ENCODE data around the gene POU2AF1.

POU2AF1 gene

DNA sequence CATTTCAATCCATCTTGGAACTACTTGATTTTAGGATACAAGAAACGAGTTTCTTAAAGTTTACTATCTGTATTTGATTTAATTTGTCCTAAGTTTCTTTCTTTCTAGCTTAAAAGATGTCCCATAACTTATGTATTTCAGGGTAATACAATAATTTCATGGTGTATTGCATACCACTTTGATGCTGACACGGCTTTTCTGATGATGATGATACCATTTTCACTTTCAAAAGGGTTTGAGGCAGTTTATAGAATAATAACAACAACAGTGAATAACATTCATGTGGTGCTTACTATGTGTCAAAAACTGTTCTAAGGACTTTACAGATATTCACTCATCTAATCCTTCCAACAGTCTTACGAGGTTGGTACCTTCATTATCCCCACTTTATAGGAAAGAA, 33.2 kb upstream of the POU2AF1 start:
- Histone ChIP-seq H3K36me3 (ENCODE audit: control insufficient read depth, insufficient read depth, low read length) (no peaks in the 10 kb centered on the region), H3K27ac (no peak overlapping the region)

DNA sequence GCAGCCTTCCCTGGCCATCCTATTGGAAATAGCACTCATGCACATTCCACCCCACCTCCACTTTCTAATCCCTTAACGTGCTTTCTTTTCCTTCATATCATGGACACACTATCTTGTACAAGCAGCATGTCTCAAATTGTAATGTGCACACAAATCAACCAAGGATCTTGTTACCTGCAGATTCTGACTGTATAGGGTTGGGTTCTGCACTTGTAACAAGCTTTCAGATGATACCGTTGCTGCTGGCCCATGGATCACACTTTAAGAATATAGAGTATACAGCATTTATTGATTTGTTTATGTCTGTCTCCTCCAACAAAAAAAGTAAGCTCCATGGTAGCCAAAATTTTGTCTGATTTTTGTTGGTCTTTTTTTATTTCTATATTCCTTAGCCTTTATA, 32.4 kb upstream of the POU2AF1 start:
- TF ChIP-seq, protein P1, sequence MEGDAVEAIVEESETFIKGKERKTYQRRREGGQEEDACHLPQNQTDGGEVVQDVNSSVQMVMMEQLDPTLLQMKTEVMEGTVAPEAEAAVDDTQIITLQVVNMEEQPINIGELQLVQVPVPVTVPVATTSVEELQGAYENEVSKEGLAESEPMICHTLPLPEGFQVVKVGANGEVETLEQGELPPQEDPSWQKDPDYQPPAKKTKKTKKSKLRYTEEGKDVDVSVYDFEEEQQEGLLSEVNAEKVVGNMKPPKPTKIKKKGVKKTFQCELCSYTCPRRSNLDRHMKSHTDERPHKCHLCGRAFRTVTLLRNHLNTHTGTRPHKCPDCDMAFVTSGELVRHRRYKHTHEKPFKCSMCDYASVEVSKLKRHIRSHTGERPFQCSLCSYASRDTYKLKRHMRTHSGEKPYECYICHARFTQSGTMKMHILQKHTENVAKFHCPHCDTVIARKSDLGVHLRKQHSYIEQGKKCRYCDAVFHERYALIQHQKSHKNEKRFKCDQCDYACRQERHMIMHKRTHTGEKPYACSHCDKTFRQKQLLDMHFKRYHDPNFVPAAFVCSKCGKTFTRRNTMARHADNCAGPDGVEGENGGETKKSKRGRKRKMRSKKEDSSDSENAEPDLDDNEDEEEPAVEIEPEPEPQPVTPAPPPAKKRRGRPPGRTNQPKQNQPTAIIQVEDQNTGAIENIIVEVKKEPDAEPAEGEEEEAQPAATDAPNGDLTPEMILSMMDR (IDR thresholded peaks at IDR 0.05): no peak
- peaks cover 13% of the 10 kb centered on the region for H3K4me1 ChIP-seq
- H3K27me3 ChIP-seq (ENCODE audit: control insufficient read depth, insufficient read depth, low read length): no peaks in the 10 kb centered on the region
- H3K4me3 ChIP-seq (ENCODE audit: low read depth, low read length): no peak overlapping the region
- no peaks in the 10 kb centered on the region for H3K79me2 ChIP-seq
- H3K9me3 ChIP-seq (ENCODE audit: control insufficient read depth, low read length): no peaks in the 10 kb centered on the region
- no peak overlapping the region for H2AFZ ChIP-seq
- H3K36me3 ChIP-seq (ENCODE audit: control insufficient read depth, insufficient read depth, low read length): no peaks in the 10 kb centered on the region
- no peak overlapping the region for H3K27ac ChIP-seq
- H3K4me2 ChIP-seq (ENCODE audit: low read length): no peak overlapping the region
- no peak overlapping the region for H3K9ac ChIP-seq

More for the DNA sequence above, 33.2 kb upstream of the POU2AF1 start:
- Histone ChIP-seq H3K9me3 (ENCODE audit: control insufficient read depth, low read length) (no peaks in the 10 kb centered on the region), H3K4me3 (ENCODE audit: low read depth, low read length) (no peak overlapping the region), H3K9ac (no peak overlapping the region), H3K79me2 (no peaks in the 10 kb centered on the region), H3K4me1 (peaks cover 18% of the 10 kb centered on the region), H2AFZ (no peak overlapping the region), H3K27me3 (ENCODE audit: control insufficient read depth, insufficient read depth, low read length) (no peaks in the 10 kb centered on the region), H3K4me2 (ENCODE audit: low read length) (no peak overlapping the region)
- TF ChIP-seq, protein P1 (IDR thresholded peaks at IDR 0.05): no peak

DNA sequence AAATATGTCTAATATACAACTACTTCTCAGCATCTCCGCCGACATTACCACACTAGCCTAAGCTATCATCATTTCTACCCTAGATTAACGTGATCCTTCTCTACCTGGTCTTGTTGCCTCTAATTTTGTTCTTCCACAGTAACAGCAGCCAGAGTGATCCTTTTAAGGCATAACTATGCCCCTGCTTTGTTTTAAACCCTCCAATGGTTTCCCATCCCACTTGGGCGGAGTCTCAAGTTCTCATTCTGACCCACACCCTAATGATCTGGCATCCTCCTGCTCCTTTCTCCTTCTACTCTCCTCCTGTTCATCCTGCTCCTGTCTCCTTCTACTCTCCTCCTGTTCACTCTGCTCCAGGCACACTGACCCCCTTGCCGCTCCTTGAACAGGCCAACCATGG, 31.9 kb upstream of the POU2AF1 start:
- Histone ChIP-seq H3K36me3 (ENCODE audit: control insufficient read depth, insufficient read depth, low read length) (no peaks in the 10 kb centered on the region), H3K4me3 (ENCODE audit: low read depth, low read length) (no peak overlapping the region), H3K79me2 (no peaks in the 10 kb centered on the region), H2AFZ (no peak overlapping the region), H3K9me3 (ENCODE audit: control insufficient read depth, low read length) (no peaks in the 10 kb centered on the region), H3K9ac (no peak overlapping the region), H3K4me2 (ENCODE audit: low read length) (no peak overlapping the region), H3K27me3 (ENCODE audit: control insufficient read depth, insufficient read depth, low read length) (no peaks in the 10 kb centered on the region), H3K4me1 (peaks cover 9% of the 10 kb centered on the region), H3K27ac (no peak overlapping the region)
- TF ChIP-seq, protein P1 (IDR thresholded peaks at IDR 0.05): no peak

GRCh38 chr11:111409915-111410314, 30.8 kb upstream of the POU2AF1 start:
- H3K9ac ChIP-seq: no peak overlapping the region
- TF ChIP-seq, protein P1 (IDR thresholded peaks at IDR 0.05): no peak
- H3K4me2 ChIP-seq (ENCODE audit: low read length): no peak overlapping the region
- no peaks in the 10 kb centered on the region for H3K36me3 ChIP-seq (ENCODE audit: control insufficient read depth, insufficient read depth, low read length)
- no peaks in the 10 kb centered on the region for H3K79me2 ChIP-seq
- H3K27ac ChIP-seq: no peak overlapping the region
- no peaks in the 10 kb centered on the region for H3K9me3 ChIP-seq (ENCODE audit: control insufficient read depth, low read length)
- no peak overlapping the region for H3K4me3 ChIP-seq (ENCODE audit: low read depth, low read length)
- H3K4me1 ChIP-seq: peaks cover 6% of the 10 kb centered on the region
- no peak overlapping the region for H2AFZ ChIP-seq
- H3K27me3 ChIP-seq (ENCODE audit: control insufficient read depth, insufficient read depth, low read length): no peaks in the 10 kb centered on the region
